Measurements from ENCODE around the gene SYT12.

Gene SYT12

DNA sequence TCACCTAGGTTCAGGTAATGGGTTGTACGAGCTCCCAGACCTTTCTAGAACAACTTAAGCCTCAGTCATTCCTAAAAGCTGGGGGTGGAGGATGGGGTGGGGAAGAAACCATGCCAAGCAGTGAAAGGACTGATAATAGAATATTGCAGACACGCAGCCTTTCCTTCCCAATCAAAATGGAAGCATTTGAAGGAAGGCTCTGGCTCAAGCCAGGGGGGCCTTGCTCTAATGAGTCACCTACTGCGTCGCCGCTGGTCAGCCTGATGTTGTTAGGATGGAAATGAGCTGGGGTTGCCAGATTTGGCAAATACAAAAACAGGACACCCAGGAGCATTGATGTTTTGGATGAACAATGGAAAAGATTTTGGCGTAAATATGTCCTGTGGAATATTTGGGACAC is 6.2 kb downstream of the SYT12 start:
- DNase-seq = no peak

DNA sequence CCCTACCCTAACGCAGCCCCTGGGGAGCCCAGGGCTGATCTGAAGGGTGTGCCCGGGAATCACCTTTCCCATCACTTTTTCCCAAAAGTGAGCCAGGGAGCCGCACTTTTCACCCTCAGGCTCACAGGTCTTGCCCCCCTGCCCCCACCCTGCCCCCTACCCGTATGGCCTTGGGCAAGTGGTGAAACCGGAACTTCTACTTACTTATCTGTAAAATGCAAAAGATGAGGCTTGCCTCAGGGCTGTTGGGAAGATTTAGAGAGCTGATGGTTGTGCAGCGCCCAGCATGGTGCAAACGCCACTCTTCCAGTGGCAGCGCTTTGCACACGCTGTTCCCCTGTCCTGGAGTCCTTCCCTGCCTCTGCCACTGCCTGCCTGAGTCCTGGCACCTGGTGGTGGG is 8.0 kb downstream of the SYT12 start:
- DNase-seq = no peak

DNA sequence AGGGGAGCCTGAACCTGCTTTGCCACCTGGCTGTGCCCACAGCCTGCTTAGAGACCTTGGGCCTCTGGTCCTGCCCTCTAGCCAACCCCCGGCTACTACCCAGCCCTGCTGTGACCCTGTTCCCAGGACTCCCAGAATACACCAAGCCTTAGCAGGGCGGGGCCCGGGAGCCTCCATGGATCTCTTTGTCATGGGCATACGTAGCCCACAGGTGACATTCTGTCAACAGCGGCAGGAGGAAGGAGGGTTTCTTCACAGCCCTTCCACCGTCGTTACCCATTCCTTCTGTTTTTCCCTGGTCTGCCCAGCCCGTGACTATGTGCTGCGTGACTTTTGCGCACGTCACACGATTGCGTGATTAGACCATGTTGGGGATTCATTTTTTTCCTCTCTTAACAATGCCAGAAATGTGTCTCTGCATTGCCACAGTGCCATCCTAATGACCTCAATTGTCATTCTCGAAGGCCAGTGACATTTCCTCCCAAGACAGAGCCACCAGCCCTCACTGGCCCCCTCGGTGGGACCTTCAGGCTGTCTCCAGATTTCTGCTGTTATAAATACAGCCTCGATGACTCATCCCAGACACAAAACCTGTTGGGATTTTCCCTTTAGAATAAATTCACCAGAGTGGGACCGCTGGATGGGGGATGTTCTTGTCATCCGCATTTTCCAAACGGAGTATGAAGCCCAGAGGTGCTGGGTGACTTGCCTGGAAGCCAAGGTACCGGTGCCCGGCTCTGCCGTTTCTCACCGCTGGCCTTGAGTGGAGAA is 9.0 kb downstream of the SYT12 start:
- DNase-seq = no peak

DNA sequence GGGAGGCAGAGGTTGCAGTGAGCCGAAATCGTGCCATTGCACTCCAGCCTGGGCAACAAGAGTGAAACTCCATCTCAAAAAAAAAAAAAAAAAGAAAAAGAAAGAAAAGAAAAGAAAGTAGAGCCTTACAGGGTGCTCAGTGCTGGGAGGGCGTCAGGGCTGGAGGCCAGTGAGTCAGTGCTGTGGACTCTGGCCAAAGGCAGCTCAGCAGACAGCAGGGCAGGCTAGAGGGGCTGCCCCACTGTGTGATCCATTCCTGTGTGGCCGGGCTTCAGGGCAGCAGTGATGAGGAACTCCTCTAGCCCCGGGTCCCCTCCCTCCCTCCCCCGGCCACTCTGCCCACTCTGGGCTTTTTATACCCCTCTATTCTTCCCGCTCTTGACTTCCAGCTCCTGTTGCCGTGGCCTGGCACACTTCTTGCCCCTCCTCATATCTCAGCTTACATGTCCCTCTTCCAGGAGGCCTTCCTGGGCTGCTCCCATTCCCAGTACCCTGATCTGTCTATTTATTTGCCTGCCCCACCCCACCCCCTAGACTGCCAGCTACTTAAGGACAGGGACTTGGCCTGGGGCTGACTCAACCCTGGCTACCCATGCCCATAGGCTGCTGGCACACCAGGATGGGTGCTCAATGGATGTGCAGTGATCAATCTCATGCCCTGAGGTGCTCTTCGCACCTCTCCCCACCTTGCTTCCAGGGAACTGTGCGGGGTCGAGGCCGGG is 10.1 kb downstream of the SYT12 start:
- no peak for DNase-seq

DNA sequence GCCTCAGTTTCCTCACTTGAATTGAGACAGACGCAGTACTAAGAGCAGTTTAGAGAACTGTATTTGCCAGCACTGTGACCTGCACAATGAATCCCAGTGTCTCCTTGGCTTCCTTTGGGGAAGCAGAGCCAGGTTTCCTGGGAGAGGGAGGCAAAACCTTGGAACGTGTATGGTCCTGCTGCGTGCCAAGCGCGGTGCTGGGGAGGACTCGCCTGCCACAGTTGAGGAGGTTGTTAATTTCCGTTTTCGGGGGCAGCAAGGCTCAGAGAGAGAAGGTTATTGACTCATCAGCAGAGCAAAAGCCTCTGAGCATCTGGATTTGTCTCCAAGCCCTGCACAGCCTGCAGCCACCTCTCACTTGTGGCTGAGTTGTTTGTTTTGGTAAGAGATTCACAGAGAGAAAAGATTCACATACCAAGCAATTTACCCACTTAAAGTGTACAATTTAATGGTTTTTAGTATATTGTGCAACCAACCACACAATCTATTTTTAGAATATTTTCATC is 10.8 kb downstream of the SYT12 start:
- no peak for DNase-seq

DNA sequence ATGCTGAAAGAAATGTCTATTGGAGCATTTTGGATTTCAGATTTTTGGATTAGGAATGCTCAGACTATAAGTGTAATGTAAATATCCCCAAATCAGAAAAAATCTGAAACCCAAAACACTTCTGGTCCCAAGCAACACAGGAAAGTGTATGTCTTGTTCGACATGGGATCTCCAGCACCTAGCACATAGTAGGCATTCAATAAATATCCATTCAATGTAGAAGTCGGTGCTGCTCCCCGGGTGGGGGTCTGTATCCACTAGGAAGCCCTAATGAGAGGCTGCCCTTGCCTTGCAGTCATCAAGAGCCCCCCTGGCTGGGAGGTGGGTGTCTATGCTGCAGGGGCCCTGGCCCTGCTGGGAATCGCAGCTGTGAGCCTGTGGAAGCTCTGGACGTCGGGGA is 11.4 kb downstream of the SYT12 start:
- DNase-seq = no peak

DNA sequence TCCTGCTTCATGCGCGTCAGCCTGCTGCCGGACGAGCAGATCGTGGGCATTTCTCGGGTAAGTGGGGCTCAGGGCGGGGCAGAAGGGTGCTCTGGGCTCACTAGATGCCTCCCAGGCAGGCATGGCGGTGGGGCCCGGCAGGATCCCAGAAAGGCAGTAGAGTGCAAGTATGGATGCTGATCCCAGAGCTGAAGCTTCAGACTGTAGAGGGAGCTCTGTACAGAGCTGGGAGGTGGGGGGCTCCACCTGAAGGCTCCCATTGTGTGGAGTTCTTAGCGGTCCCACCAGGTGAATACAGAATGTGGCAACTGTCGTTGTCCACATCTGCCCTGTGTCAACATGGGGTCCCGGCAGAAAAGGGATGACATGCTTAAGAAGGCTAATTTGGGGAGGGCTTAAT is 17.2 kb downstream of the SYT12 start:
- DNase-seq = no peak

DNA sequence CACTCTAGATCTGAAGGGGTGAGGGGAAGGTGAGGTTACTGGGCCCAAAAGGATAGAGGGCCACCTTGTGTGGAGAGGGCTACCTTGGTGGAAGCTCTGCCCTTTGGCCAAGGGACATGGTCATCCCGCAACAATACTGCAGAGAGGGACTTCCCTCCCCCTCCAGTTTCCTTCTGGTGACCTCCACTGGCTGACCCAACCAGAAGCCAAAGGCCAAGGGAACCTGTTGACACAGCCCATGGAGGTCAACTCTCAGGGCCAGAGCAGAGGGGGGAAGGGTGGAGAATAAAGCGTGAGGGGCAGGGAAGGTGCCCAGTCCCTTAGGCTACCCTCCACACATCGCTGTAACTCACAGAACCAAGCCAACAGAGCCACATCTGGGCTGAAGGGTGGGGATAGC is 18.7 kb downstream of the SYT12 start:
- no peak for DNase-seq

DNA sequence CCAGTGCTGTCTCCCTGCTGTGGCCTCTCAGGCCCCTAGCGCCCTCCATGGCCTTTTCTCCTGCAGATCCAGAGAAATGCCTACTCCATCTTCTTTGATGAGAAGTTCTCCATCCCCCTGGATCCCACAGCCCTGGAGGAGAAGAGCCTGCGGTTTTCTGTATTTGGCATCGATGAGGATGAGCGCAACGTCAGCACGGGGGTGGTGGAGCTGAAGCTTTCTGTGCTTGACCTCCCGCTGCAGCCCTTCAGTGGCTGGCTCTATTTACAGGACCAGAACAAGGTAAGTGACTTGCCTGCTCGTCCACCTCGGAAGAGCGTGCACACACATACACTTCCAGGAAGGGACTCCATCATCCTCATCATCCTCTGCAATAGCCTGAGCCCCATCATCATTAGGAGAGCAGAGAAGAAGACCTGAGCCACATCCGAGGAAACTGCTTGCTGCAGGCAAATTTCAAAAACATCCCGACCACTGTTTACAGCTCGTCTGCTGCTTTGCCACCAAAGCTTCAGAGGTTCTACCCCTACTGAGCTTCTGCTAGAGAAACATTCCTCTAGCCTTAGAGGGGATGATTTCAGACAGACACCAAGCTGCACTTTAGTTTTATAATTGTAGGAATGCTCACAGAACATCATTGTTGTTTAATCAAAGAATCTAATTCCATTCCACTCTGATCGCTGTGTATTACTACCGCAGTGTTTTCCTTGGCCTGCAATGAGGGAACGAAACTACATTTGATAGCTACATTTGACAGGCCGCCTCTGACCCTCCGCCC is 20.8 kb downstream of the SYT12 start:
- DNase-seq = no peak

DNA sequence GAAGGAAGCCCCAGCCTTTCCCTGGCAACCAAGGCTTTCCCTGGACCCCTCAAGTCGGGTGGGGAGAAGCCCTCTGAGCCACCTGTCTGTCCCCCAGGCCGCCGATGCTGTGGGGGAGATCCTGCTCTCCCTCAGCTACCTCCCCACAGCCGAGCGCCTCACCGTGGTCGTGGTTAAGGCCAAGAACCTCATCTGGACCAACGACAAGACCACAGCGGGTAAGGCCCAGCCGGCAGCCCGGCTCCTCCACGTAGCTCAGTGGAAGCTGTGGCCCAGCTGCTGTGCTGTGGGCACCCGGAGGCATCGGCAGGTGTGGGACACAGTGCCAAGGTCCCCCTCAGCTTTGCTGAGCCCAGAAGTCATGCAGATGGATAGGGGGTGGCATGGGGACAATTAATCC is 21.6 kb downstream of the SYT12 start:
- no peak for DNase-seq

DNA sequence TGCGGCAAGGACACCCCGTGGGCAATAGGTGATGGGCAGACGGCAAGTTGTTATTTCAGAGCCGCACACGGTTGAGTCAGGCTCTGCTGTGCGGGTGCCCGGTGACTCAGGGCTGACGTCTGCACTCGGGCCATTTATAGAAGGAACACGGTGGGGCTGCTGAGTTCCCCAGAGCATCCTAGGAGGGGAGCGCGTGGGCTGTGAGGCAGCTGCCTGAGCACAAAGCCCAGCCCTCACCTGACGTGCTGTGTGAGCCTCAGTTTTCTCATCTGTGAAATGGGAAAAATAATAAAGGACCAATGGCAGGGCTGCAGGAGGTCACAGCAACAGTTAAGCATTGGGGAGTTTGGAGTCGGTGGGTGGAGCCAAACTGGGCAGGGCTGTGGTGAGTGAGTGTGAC is 22.4 kb downstream of the SYT12 start:
- DNase-seq = no peak

DNA sequence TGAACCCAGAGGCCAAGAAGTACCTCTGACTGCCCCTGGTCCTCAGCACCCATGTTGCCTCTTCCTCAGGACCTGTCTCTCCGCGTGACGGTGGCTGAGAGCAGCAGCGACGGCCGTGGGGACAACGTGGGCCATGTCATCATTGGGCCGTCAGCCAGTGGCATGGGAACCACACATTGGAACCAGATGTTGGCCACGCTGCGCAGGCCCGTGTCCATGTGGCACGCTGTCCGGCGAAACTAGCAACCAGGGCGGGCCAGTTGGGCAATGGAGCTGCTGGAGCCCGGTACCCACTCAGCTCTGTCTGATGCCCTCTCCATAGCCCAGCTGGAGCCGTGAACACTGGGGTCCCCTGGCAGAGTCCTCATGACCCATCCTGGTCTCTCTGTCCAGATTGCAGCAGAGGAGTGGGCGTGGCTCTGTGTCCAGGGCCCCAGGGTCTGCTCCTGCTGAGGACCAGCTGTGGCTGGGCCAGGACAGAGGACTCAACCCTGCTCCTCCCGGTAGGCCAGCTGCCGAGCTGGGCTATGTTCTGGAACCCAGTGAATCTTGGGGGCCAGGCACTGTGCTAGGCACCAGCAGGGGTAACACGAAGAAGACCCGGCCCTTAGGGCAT is 25.7 kb downstream of the SYT12 start:
- DNase-seq = no peak

DNA sequence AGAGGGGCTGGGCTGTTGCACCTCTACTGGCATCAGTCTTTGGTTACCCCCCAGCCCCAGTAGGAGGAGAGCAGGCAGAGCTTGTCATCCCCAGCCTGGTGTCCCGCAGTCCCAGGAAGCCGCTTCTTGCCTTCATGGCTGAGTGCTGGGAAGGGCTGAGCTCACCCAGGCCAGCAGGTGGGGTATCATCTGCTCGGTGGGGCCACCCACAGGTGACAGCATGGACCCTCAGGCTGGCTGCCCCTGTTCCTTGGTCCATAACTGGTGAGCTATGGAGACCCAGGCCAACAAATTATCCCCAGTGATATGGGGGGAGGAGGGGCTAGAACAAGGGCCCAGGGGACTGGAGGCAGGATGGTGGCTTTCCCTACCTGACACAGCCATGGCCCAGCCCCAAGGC is 27.2 kb downstream of the SYT12 start:
- DNase-seq = no peak

DNA sequence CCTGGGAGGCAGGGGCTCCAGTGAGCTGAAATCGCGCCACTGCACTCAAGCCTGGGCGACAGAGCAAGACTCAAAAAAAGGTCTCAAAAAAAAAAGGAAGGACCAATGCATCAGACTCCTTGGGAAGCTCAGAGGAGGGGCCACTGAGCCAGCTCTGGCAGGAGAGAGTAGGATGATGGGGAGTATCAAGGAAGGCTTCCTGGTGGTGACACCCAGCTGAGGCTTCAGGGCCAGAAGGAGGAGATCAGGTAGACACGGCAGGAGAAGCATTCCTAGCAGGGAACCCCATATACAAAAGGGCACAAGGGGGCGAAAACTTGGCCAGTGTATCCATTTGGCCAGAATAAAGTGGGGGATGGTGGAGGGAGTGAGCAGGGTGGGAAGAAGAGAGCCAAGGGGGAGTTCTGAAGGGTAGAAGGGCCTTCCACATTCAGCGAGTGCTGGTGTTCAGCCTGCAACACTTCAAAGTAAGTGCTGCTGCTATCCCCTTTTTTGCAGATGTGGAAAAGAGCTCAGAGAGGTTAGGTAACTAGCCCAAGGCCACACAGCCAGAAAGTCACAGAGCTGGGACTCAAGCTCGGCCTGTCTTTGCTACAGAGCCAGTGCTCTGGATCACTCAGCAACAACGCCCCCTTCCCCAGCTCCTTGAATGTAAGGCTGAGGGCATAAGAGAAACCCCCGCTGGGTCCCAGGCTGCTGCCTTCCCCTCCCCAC is 28.4 kb downstream of the SYT12 start:
- DNase-seq = no peak

DNA sequence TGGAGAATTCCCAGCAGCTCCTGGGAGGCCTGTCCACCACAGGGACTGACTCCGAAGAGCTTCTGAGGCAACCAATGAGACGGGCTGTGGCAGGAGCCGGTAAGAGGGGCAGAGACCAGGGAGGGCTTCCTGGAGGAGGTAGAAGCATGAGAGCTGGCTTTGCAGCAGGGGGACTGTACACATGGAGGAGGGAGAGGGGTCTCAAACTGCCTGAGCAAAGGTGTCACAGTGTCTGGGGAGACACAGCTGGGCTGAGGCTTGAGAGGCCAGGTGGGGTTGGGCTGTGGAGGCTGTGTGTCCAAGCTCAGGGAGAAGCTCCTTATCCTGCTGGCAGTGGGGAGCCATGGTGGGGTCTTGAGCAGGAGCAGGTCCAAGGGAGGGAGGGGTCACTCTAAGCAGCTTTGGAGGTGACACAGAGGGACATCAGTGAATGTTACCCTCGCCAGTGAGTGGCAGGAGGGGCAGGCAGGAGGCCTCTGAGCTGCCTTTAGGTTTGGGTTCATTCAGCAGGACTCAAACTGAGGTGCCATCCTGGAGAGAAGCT is 29.1 kb downstream of the SYT12 start:
- DNase-seq = no peak

DNA sequence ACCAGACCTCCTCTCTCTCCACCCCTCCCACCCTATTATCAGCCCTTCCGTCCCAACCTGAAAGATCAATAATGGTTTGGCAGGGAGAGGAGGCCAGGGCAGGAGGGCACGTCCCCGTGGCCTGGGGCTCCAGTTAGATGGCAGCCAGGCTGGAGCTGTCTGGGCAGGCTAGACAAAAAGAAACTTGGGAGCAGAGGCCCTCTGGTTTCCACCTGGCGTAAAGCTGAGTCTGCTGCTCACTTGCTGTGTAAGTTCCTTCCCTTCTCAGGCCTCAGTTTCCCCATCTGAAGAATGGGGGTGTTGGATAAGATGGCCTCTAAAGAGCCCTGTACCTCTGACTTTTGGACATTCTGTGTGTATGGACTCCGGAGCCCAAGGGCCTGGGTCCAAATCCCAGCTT is 30.0 kb downstream of the SYT12 start:
- no peak for DNase-seq

DNA sequence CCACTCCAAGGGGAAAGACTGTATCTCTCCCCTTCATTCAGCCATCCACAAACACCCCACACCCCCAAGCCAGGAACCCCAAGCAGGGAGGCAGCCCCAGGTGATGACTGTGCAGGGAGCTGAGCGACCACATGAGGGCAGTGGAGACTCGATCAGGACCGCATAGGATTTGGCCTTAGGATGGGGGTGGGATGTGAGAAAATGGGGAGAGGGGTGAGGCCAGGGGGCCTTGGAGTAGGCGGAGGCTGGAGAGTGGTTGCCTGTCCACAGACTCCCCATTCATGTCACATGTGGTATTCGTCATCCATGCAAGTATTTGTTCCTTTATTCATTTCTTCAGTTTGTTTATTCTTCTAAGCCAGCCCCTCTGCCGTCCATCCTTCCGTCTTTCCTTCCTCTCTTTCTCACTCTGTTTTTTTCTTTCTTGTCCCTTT is 31.0 kb downstream of the SYT12 start:
- DNase-seq = peak in 3 of 5 experiments; percentile 11 to 37 (median 17)

DNA sequence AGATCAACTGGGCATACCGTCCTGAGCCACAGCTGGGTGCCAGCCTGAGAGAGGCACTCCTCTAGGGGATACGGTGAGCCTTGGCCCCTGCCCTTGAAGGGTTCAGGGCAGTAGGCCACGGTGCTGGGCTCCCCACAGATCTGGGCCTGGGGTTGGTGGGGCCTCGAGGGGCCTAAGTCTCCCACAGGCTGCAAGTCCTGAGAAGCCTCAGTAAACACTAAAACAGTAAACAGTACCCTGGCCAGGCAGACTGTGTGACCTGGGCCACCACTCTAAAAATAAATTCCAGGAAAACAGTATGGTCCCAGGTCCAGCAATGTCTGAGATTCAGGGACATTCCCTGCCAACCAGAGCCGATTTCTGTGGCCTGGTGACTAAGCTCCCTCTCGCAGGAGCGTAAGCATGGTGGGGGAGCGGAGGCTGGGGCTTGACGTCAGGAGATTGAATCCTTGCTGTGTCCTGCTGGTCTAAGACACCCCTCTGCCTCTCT is 31.5 kb downstream of the SYT12 start:
- no peak for DNase-seq

DNA sequence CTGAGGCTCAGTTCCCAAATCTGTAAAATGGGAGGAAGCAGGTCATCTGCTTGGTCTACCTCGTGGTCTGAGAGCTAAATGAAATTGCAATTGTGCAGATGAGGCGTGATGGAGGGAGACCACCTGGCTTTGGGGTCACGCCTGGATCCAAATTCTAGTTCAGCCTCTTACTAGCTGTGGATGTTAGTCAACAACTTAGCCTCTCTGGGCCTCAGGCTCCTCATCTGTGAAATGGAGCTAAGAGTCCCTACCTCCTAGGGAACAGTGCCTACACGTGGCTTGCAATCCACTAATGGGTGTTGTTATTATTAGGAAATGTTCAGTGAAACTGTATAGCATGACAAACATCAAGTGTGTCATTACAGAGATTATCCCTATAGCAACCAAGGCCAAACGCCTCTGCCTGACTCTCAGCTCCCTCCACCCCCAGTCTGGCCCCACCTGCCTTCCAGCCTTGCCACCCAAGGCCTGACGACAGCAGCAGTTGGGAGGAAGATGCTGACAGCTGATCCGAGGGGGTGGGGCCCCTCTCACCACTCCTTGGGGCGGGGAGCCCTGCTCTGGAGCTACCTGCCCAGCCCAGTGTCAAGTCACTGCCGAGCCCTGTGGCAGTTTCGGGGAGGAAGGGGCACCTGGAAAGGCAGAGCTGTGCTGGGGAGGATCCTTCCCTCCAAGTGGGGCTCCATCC is 32.0 kb downstream of the SYT12 start:
- DNase-seq = peak in 2 of 5 experiments; percentile 12 to 42

DNA sequence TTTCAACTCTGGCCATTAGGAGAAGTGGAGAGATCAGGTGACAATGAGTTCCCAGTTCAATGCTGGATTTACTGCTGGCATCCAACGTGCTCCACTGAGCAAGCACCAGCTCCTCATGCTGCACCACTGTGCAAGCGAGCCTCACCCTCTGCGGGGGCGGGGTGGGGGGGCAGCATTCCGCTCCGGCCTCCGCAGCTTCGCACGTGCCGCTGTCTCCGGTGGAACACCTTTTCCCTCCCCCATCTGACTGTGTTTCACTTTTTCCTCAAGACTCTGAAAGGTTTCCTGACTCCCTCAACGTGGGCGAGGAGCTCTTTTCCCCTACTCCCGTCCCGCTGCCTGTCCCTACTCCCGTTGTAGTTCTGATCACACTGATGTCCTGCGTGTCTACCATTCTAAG is 32.9 kb downstream of the SYT12 start:
- DNase-seq = no peak
